NK-92 (cell line): ENCODE results near the gene DNA2.
A peak's percentile ranks its signal among the peaks of the same experiment; 100 is the strongest.
"Not testable (repeated sequence)": the region's sequence is repeated elsewhere in the genome, so short reads cannot be mapped to it uniquely, and the experiment has no call there.

Source experiments
- DNase-seq: peaks from one replicate; lab custom pipeline; 2025; ENCODE audit not compliant: unreplicated experiment; lab: John Stamatoyannopoulos, UW

DNA2 gene

GRCh38 chr10:68471586-68472408, at the start of gene DNA2:
Gene DNA2, minus strand, starts transcription at chr10:68471973. Its CDS starts 109 bp downstream, at chr10:68471864.
- peak; percentile 20 for DNase-seq

GRCh38 chr10:68518609-68519008, 46.8 kb upstream of the DNA2 start:
- not testable (repeated sequence) for DNase-seq

GRCh38 chr10:68517188-68517587, 45.4 kb upstream of the DNA2 start:
- DNase-seq: no peak

GRCh38 chr10:68516766-68517165, 45.0 kb upstream of the DNA2 start:
- no peak for DNase-seq

GRCh38 chr10:68516216-68516615, 44.4 kb upstream of the DNA2 start:
- DNase-seq: not testable (repeated sequence)

GRCh38 chr10:68508090-68508489, 36.3 kb upstream of the DNA2 start:
- DNase-seq: no peak

- DNase-seq: no peak
These were observed 34.6 kb upstream of the DNA2 start for GRCh38 chr10:68506411-68506810.

- no peak for DNase-seq
These were observed 31.1 kb upstream of the DNA2 start for GRCh38 chr10:68502846-68503245.

- DNase-seq: no peak
These were observed 29.9 kb upstream of the DNA2 start for GRCh38 chr10:68501691-68502090.

- DNase-seq: no peak
These were observed 27.8 kb upstream of the DNA2 start for GRCh38 chr10:68499544-68499943.

GRCh38 chr10:68496072-68496471, 24.3 kb upstream of the DNA2 start:
- DNase-seq: no peak

GRCh38 chr10:68492118-68492517, 20.3 kb upstream of the DNA2 start:
- DNase-seq: no peak

- DNase-seq: no peak
These were observed 18.1 kb upstream of the DNA2 start for GRCh38 chr10:68489919-68490318.

GRCh38 chr10:68474021-68474420, 2.2 kb upstream of the DNA2 start:
- DNase-seq: no peak

GRCh38 chr10:68471063-68471585, 649 bp downstream of the DNA2 start:
- DNase-seq: no peak

GRCh38 chr10:68470300-68470699, 1.5 kb downstream of the DNA2 start:
- DNase-seq: no peak

GRCh38 chr10:68469838-68470237, 1.9 kb downstream of the DNA2 start:
- no peak for DNase-seq

GRCh38 chr10:68464729-68465128, 7.0 kb downstream of the DNA2 start:
- not testable (repeated sequence) for DNase-seq

- DNase-seq: no peak
These were observed 8.2 kb downstream of the DNA2 start for GRCh38 chr10:68463365-68464093.

- DNase-seq: no peak
These were observed 9.2 kb downstream of the DNA2 start for GRCh38 chr10:68462536-68462935.

- DNase-seq: no peak
These were observed 10.7 kb downstream of the DNA2 start for GRCh38 chr10:68461032-68461431.

- DNase-seq: not testable (repeated sequence)
These were observed 22.1 kb downstream of the DNA2 start for GRCh38 chr10:68449698-68450097.
